ENCODE measurements around the gene RNU1-2.
"Not testable (repeated sequence)": the region's sequence is repeated elsewhere in the genome, so short reads cannot be mapped to it uniquely, and the experiment has no call there.

GRCh38 chr1:16872152-16873075 is 23.4 kb upstream of the RNU1-2 start:
- TF ChIP-seq POLR2A (IDR thresholded peaks at IDR 0.05; ENCODE audit: low read depth, low read length); TAF1 (IDR thresholded peaks at IDR 0.05; ENCODE audit: low read depth, low read length); POLR2AphosphoS5 (IDR thresholded peaks at IDR 0.05; ENCODE audit: low read depth, low read length); PAX5 (IDR thresholded peaks at IDR 0.05; ENCODE audit: insufficient read depth, low read length, severe bottlenecking); POU2F2 (IDR thresholded peaks at IDR 0.05; ENCODE audit: low read depth, low read length); SPI1 (IDR thresholded peaks at IDR 0.05; ENCODE audit: low read depth, low read length): not testable (repeated sequence)

Measured in GM12891 (cell line).